GM19463 (cell line): Measurements from ENCODE around the gene AUNIP.

Experiments
- ATAC-seq: cut with Tn5 transposase; IDR thresholded peaks from one replicate; pipeline ENCODE4 v1.9.1; 2021; ENCODE audit warnings: mild to moderate bottlenecking, moderate library complexity; ENCODE audit not compliant: unreplicated experiment

The AUNIP gene

DNA sequence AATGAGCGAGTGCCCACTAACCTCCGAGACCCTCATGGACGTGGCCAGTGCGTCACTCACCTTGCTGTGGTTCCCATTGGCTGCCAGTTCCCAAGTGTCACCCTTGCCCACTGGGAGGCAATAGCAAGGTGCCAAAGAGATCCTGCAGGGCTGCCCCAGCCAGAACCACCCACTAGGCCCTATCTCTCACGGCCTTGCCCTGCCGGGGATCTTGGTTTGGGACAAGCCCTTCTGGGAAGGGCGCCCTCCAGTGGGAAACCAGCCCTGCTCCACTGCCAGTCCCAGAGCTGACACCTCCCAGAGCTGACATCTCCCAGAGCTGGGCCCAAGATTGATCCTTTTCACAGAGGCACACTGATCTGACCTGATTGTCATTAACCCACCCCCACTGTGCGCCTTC lies 61.3 kb downstream of the AUNIP start:
- ATAC-seq = no peak

DNA sequence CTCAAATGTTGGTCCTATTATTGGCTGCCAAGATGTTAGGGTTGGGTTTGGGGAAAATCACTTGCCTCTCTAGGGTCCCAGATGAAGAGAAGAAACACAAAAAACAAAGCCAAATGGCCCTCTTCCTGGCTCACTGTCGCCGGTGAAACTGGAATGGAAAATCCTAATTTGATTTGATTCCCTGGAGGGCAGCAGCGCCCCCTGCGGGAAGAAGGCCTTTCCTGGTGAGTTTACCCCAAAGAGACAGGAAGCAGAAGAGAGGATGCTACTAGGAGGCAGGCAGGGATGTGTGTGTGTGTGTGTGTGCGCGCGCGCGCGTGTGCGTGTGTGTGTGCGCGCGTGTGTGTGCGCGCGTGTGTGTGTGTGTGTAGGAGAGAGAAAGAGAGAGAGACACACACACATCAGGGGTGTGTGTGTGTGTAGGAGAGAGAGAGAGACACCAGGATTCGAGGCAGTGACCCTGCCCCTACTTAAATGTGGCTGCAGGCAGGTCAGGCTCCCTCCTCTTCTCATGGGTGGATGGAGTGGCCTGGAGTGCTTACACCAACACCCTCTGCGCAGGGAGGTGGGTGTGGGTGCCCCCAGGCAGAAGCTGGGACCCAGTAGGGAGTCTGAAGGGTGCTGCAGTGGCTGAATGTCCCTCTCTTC lies 62.3 kb downstream of the AUNIP start:
- ATAC-seq = no peak

- no peak for ATAC-seq
Measured at GRCh38 chr1:25795946-25796810, 63.1 kb downstream of the AUNIP start.

DNA sequence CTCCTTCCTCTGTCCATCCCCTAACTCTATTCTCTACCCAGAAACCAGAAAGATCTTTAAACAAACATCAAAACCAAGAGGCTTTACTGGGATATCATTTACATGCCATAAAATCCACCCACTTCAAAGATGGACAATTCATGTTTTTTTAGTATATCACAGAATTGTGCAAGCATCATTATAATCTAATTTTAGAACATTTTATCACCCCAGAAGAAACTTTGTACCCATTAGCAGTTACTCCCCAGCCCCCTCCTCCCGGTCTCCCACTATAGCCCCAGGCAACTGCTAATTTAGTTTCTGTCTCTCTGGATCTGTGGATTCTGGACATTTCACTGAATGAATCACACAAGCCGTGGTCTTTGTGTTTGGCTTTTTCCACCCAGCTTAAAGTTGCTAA lies 64.0 kb downstream of the AUNIP start:
- no peak for ATAC-seq

GRCh38 chr1:25794325-25794724 lies 64.9 kb downstream of the AUNIP start:
- no peak for ATAC-seq

DNA sequence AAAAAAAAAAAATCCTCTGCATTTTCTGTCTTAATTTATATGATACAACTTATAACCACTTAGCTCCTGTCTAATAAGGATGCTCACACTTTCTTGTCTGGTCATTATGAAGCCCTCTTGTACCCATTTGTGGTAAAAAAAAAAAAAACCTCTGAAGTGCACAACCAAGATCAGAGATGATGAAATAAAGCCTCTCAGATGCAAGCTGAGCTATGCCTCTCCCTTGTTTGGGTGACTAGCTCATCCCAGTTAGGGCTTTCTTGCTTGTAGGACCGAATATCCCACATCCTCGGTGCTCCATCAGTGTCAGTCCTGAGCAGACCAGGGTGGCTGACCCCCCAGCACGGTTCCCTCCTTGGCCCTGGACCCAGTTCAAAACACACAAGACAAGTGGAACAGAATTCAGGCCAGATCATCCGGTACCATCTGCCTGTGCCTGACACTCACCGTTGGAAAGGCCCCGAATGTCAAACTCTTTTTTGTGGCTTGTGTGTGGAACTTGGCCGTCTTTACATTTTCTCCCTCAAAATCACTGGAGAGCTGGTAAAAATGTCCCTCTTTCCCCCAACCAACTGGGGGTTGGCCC lies 65.6 kb downstream of the AUNIP start:
- no peak for ATAC-seq

GRCh38 chr1:25792115-25792514 lies 67.1 kb downstream of the AUNIP start:
- ATAC-seq = no peak

DNA sequence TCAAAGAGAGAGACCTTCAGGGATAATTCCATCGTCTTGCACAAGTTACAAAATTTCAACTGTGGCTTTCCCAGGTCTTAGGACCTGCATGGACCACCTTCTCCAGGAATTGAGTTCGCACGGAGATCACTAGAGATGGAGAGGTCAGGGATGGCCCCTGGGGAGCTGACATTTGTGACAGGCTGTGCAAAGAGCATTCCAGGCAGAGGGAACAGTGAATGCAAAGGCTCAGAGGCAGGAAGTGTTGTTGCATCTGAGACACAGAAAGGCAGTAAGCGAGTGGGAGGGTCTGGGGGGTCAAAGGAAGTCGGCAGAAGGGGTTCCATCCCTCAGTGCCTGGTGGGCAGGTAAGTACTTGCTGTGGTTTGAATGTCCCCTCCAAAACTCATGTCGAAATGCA lies 68.8 kb downstream of the AUNIP start:
- no peak for ATAC-seq

DNA sequence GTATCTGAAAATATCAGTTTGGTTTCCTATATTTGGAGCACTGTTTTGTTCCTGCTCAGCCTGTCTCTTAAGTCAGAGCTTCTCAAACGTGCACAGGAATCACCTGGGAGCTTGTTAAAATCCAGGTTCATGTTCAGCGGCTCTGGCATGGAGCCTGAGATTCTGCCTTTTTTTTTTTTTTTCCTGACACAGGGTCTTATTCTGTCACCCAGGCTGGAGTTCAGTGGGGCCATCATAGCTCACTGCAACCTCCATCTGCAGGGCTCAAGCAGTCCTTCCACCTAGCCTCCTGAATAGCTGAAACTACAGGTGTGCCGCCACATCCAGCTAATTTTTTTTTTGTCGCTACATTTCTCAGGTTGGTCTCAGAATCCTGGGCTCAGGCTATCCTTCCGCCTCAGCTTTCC lies 71.5 kb downstream of the AUNIP start:
- ATAC-seq = no peak

DNA sequence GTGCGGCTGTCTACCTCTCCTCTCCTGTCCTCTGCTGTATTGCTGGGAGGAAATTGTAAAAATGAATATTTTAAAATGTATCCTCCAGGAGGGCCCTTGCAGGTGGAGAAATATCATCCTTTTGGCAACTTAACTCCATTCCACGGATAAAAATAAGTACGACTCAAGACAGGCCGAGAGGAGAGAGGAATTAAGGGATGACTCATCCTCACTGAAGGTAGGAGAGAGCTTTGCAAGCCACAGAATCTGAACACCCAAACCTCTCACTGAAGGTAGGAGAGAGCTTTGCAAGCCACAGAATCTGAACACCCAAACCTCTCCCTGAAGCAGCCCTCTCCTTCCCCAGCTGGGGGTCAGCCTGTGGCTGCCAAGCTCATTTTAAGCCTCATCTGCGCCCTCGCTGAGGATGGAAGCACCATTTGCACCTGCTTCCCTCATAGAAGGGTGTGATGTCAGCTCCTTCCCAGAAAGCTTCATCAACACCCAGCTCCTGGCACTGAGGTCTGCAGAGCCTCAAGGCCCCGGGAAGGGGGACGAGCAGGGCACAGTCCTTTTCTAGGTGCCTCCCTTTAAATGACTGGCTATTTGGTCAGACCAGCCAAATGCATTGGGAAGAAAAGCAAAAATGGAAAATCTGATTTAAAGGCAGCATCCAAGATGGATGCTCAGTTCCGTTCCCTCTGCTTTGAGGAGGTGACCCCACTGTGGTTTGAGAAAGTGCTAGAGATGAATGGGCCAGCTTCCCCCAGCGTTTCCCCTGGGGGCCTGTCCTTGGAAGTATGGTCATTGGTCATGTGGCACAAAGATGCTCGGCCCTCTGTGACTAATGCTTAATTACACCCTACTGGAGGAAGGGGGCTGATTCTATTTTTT lies 72.1 kb downstream of the AUNIP start:
- ATAC-seq = no peak

DNA sequence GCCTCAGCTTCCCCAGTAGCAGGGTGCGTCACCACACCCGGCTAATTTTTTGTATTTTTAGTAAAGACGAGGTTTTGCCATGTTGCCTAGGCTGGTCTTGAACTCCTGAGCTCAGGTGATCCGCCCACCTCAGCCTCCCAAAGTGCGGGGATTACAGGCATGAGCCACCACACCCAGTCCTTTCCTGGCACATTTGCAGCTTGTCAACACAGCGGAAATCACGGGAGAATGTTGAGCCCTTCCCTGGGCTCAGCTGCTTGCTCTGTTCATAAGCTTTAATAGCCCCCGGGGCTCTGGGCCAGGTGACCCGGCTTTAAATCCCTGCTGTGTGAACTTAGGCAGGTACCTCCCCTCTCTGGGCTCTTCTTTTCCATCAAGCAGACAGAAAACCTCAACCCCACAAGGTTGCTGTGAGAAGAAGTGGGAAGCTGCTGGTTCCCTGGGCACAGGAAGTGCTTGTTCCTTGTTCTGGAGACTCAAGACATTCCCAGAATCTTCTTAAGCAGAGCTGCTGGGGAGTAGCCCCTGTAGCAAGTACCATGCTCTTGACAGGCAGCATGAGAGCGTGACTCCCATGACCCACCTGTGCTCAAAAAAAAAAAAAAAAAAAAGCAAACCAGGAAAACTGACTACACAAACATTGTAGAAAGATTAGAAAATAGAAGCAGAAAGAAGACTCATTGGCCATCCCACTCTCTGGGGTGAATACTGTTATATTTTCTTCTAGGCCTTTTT lies 73.8 kb downstream of the AUNIP start:
- ATAC-seq = no peak

DNA sequence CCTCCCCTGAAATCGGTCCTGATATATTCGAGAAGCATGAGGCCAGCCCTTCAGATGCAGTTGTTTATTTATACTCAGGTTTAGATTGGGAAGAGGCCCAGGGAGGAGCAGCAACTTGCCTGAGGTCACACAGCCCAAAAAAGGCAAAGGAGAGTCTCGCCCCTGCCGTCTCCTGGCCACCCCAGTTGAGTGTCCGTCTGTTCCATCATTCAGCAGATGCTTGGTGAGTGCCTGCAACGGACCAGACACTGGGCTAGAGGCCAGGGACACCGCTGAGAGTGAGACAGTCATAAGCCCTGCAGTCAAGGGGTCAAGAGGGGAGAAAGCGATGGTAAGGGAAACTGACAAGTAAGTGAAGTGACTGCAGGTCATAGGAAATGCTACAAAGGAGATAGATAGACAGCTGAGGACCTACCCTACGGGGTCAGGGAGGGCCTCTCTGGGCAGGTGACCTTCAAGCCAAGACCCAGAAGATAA lies 74.6 kb downstream of the AUNIP start:
- no peak for ATAC-seq
